HG03460 (cell line): ENCODE measurements around the gene ARMH3.

Experiments
- ATAC-seq: cut with Tn5 transposase; IDR thresholded peaks from one replicate; pipeline ENCODE4 v1.9.1; 2021; ENCODE audit not compliant: unreplicated experiment

Gene ARMH3

DNA sequence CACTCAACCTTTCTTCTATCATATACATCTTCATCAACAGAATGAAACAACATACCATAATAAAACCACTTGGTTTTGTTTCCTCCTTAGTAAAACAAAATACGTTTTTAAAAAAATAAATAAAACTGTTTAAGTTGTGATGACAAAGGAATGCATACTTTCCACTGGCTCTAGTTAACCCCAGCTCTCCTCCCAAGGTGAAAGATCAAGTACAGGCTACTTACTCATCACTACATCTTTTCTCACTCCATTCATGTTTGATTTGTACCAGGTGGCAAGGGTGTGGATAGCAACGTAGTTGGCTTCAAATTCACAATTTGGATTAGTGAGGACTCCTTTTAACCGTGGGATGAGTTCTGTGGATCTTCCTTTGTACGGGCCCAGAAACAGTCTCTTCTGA is 252.5 kb downstream of the ARMH3 start:
- no peak for ATAC-seq

DNA sequence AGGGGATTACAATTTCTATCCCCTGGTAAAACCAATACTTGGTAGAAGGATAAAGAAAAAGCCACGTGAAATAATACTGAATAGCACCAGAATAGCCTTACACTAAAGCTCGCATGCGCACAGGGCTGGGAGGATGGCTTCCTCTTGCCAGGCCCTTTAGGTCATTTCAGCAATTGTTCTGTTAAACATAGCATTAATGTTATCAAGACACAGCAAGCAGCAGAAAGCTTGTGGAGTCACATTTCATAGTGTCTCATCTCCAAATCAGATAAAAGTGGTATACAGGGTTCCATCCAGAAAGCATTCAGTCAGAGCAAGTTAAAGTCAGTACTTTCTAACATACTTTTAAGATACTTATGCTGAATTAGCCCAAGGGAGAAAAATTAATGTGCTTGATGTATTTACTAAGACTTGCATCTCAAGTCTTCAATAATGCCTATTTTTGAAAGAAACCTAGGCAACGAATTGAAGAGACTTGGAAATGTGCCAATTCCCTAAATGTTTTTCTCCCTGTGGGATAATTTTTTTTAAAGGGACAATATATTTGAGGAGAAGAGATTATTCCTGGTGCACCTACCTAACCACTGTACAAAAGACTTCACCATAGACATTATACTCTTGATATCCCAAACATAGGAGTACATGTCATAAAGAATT is 258.4 kb downstream of the ARMH3 start:
- no peak for ATAC-seq
